ENCODE data around the gene ZDHHC17.

GRCh38 chr12:76881142-76881541, 117.2 kb downstream of the ZDHHC17 start:
- no peak for TF ChIP-seq CTCF (IDR thresholded peaks at IDR 0.05)
- no peak for TF ChIP-seq EP300 (IDR thresholded peaks at IDR 0.05; ENCODE audit: borderline replicate concordance in 1 of 2, low read depth in 1 of 2, low read length in 1 of 2)
- TF ChIP-seq EZH2phosphoT487 (IDR thresholded peaks at IDR 0.05; ENCODE audit: borderline replicate concordance, low read depth): no peak
- no peak for TF ChIP-seq POLR2AphosphoS5 (IDR thresholded peaks at IDR 0.05; ENCODE audit: low read depth, low read length)
- TF ChIP-seq NFIC (IDR thresholded peaks at IDR 0.05; ENCODE audit: borderline replicate concordance): no peak

Data from SK-N-SH (cell line).